ENCODE data around the gene GPATCH2. TPM values are rescaled to one million over a fixed set of nuclear protein-coding genes. Genes with fewer than 3 reads are reported as not detected.
"Not testable (repeated sequence)": the region's sequence is repeated elsewhere in the genome, so short reads cannot be mapped to it uniquely, and the experiment has no call there.

The GPATCH2 gene
- total RNA-seq, 2 experiments from 2014 or later, result 10.0 to 11.9 TPM

DNA sequence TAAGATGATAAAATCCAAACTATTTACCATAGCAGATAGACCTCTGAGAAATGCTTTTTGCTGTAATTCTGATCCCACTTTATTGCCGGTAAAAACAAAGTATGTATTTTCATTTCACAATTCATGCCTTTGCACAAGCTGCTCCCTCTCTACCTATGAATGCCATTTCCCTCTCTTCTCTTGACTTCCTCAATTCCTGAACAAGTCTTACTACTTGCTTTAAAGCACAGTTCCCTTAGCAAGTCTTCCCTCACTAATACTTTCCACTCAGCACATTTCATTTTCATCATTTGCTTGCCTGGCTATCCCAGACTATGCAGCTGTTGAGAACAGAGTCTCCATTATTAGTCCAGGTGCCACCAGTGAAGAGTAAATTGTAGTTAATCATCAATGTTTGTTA lies 13.8 kb downstream of the GPATCH2 start:
- no peak for ATAC-seq (ENCODE audit: low read depth)
- no peak for DNase-seq
- Mint-ChIP-seq H3K4me1 (peaks cover 4% of the 10 kb centered on the region), H3K9me3 (no peaks in the 10 kb centered on the region), H3K27me3 (no peaks in the 10 kb centered on the region), H3K4me3 (no peak overlapping the region), H3K36me3 (peaks cover 24% of the 10 kb centered on the region), H3K27ac (no peak overlapping the region)
- POLR2A ChIA-PET, result no interaction called here

DNA sequence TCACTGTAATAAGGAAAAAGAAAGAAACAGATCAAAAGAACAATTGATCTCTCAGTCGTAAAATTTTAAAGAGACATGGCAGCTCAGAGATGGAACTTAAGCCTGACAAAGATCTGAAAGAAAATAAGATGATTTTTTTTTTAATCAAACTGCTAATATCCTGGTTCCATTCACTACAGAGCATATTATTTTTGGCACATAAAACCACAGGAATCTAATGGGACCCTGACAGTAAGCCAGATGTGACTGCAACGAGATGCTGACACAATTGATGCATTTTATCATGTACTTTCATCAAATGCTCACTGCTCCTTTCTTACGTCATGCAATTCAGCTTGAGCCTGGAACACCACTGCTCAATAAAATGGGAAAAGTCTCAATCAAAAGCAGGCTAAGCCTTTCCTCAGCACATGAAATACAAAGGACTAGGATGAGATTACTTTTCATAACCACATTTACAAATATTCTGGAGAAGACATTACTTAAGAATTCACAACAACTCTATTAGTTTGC lies 16.6 kb downstream of the GPATCH2 start:
- Mint-ChIP-seq H3K27me3 (no peaks in the 10 kb centered on the region), H3K36me3 (peaks cover 18% of the 10 kb centered on the region)
- POLR2A ChIA-PET, result no interaction called here

DNA sequence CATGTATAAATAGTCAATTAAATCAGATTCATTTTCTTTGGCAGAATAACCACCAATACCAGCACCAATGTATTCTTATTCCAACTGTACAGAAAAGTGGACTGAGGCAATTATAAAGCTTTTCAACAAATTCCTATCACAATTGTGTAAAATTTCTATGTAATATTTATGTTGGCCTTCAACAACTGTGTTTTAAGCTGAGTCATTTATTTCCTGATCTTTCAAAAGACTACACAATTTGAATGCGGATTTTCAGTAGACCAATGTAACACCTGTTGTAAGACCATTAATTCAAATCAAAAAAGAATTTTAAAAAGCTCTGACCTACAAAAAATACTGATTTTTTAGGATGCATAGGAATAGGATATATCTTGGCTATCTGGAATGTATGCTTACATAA lies 25.5 kb downstream of the GPATCH2 start:
- ATAC-seq (ENCODE audit: low read depth), result no peak
- H3K9me3 Mint-ChIP-seq, result no peaks in the 10 kb centered on the region
- no peak overlapping the region for H3K27ac Mint-ChIP-seq
- H3K4me1 Mint-ChIP-seq, result no peaks in the 10 kb centered on the region
- DNase-seq, result no peak
- H3K27me3 Mint-ChIP-seq, result no peaks in the 10 kb centered on the region
- POLR2A ChIA-PET, result interaction anchor here (1.3 kb wide), 1 partner anchor 25 kb away, joined by 3 read pairs; the partner anchor contains the start of genes GPATCH2 and SPATA17
- H3K4me3 Mint-ChIP-seq, result no peak overlapping the region
- H3K36me3 Mint-ChIP-seq, result peaks cover 13% of the 10 kb centered on the region

More for the DNA sequence above, 16.6 kb downstream of the GPATCH2 start:
- ATAC-seq (ENCODE audit: low read depth) (no peak), DNase-seq (no peak)
- H3K4me1 Mint-ChIP-seq, result peaks cover 2% of the 10 kb centered on the region
- no peak overlapping the region for H3K27ac Mint-ChIP-seq
- no peak overlapping the region for H3K4me3 Mint-ChIP-seq
- H3K9me3 Mint-ChIP-seq, result no peaks in the 10 kb centered on the region

- Mint-ChIP-seq H3K4me3 (no peak overlapping the region), H3K4me1 (no peaks in the 10 kb centered on the region), H3K27me3 (no peaks in the 10 kb centered on the region), H3K36me3 (peaks cover 11% of the 10 kb centered on the region), H3K27ac (peak overlapping the region; percentile 9), H3K9me3 (no peaks in the 10 kb centered on the region)
- ATAC-seq (ENCODE audit: low read depth) (no peak), DNase-seq (no peak)
- POLR2A ChIA-PET, result no interaction called here
These were observed 28.5 kb downstream of the GPATCH2 start for GRCh38 chr1:217602380-217602779.

DNA sequence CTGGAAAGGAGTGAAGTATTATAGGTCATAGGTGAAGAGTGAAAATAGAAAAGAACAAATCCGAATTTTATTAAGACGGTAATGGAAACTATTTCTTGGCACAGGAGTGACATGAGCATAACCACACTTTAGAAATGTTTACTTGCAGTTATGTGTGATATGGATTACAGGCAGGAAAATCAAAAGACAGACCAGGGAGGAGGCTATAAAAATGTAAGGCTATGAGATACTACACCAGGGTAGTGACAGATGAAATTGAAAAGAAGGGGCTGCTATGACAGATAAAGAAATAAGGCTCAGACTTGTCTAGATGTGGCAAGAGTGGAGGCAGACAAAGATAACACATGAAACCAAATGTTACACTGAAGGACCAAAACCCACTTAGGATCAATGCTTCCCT lies 31.7 kb downstream of the GPATCH2 start:
- ATAC-seq (ENCODE audit: low read depth), result no peak
- Mint-ChIP-seq H3K9me3 (no peaks in the 10 kb centered on the region), H3K36me3 (peaks cover 5% of the 10 kb centered on the region), H3K4me1 (no peaks in the 10 kb centered on the region), H3K27ac (no peak overlapping the region), H3K27me3 (no peaks in the 10 kb centered on the region), H3K4me3 (no peak overlapping the region)
- DNase-seq, result no peak
- POLR2A ChIA-PET, result no interaction called here

- no peaks in the 10 kb centered on the region for H3K9me3 Mint-ChIP-seq
- H3K36me3 Mint-ChIP-seq, result peaks cover 3% of the 10 kb centered on the region
- POLR2A ChIA-PET, result no interaction called here
- H3K4me1 Mint-ChIP-seq, result no peaks in the 10 kb centered on the region
- no peak for ATAC-seq (ENCODE audit: low read depth)
- H3K27me3 Mint-ChIP-seq, result no peaks in the 10 kb centered on the region
- no peak for DNase-seq
- no peak overlapping the region for H3K4me3 Mint-ChIP-seq
- H3K27ac Mint-ChIP-seq, result no peak overlapping the region
These were observed 40.3 kb downstream of the GPATCH2 start for GRCh38 chr1:217590598-217590997.

GRCh38 chr1:217586586-217586985 lies 44.3 kb downstream of the GPATCH2 start:
- no peak overlapping the region for H3K4me3 Mint-ChIP-seq
- H3K4me1 Mint-ChIP-seq, result no peaks in the 10 kb centered on the region
- H3K27me3 Mint-ChIP-seq, result no peaks in the 10 kb centered on the region
- POLR2A ChIA-PET, result no interaction called here
- H3K36me3 Mint-ChIP-seq, result peaks cover 6% of the 10 kb centered on the region
- H3K27ac Mint-ChIP-seq, result no peak overlapping the region
- DNase-seq, result no peak
- ATAC-seq (ENCODE audit: low read depth), result no peak
- no peaks in the 10 kb centered on the region for H3K9me3 Mint-ChIP-seq

GRCh38 chr1:217585577-217585976 lies 45.3 kb downstream of the GPATCH2 start:
- H3K4me1 Mint-ChIP-seq, result no peaks in the 10 kb centered on the region
- peaks cover 6% of the 10 kb centered on the region for H3K36me3 Mint-ChIP-seq
- H3K27me3 Mint-ChIP-seq, result no peaks in the 10 kb centered on the region
- DNase-seq, result no peak
- POLR2A ChIA-PET, result no interaction called here
- H3K4me3 Mint-ChIP-seq, result no peak overlapping the region
- H3K27ac Mint-ChIP-seq, result no peak overlapping the region
- no peak for ATAC-seq (ENCODE audit: low read depth)
- no peaks in the 10 kb centered on the region for H3K9me3 Mint-ChIP-seq

DNA sequence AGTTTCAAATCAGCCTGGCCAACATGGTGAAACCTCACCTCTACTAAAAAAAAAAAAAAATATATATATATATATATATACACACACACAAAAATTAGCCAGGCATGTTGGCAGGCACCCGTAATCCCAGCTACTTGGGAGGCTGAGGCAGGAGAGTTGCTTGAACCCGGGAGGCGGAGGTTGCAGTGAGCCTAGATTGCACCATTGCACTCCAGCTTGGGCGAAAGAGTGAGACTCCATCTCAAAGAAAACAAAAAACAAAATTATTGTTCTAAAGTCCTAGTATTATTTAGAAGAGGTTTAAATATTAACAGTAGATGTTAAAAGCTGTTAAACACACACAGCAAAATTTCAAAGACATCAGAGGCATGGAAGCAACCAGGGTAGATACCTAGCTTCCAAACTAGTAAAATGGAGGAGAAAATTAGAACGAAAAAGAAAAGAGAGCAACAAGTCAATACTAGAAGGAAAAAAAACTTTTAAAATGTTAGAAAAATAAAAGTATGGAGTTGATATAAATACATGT lies 46.5 kb downstream of the GPATCH2 start:
- H3K27ac Mint-ChIP-seq; DNase-seq; H3K4me1 Mint-ChIP-seq; H3K36me3 Mint-ChIP-seq; H3K4me3 Mint-ChIP-seq; H3K27me3 Mint-ChIP-seq; ATAC-seq (ENCODE audit: low read depth); POLR2A ChIA-PET; H3K9me3 Mint-ChIP-seq: not testable (repeated sequence)

DNA sequence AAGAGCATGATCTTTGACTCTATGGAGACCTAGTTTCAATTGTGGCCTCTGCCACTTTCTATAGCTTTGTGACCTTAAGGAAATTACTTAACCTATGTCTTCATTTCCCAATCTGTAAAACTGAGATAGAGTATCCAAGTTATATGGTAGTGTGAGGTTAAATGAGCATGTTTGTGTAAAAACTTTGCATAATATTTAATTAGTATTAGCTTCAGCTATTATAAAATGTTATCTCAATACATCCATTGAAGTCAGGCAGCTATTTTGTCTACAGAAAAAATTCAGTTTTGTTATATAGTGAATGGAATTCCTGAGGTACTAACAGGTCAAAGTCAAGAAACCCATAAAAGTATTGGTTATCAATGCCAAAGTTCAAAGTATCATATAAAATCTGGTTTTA lies 53.6 kb downstream of the GPATCH2 start:
- POLR2A ChIA-PET, result no interaction called here
- Mint-ChIP-seq H3K27me3 (no peaks in the 10 kb centered on the region), H3K9me3 (no peaks in the 10 kb centered on the region), H3K4me3 (no peak overlapping the region), H3K4me1 (no peaks in the 10 kb centered on the region), H3K36me3 (peaks cover 4% of the 10 kb centered on the region), H3K27ac (no peak overlapping the region)
- ATAC-seq (ENCODE audit: low read depth) (no peak), DNase-seq (no peak)

DNA sequence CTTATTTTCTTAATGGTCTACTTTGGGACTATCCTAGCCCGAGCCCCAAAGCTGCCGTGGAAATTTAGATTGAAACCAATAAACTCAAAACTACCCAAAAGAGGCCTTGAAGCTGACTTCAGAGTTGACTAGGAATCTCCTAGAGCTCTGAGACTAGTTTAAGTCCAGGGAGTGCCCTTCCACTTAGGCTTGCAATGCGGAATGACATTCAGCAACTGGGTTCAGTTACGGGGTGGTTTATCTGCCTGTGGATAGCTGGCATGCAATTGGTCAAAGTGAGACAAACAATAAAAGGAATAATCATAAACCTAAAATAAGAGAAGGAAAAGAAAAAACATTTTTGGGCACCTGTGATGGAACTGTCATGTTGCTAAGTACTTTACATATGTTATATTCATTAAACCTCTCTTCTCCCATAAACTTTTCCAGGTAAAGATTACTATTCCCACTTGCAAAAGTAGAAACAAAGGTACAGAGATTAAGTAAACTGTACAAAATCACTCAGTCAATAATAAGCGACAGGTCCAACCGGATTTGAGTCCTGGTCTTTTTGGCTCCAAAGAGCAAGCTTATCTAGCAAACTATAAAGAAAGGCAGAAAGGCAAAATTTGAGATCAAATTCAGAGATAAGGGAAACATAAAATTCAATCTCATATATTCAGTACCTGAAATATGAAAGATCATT lies 56.5 kb downstream of the GPATCH2 start:
- ATAC-seq (ENCODE audit: low read depth) (no peak), DNase-seq (no peak)
- no peak overlapping the region for H3K27ac Mint-ChIP-seq
- H3K4me1 Mint-ChIP-seq, result no peaks in the 10 kb centered on the region
- no peaks in the 10 kb centered on the region for H3K9me3 Mint-ChIP-seq
- no peaks in the 10 kb centered on the region for H3K36me3 Mint-ChIP-seq
- POLR2A ChIA-PET, result no interaction called here
- H3K4me3 Mint-ChIP-seq, result no peak overlapping the region
- no peaks in the 10 kb centered on the region for H3K27me3 Mint-ChIP-seq

GRCh38 chr1:217569021-217569420 lies 61.9 kb downstream of the GPATCH2 start:
- Mint-ChIP-seq H3K9me3 (no peaks in the 10 kb centered on the region), H3K4me3 (no peak overlapping the region), H3K36me3 (no peaks in the 10 kb centered on the region), H3K4me1 (no peaks in the 10 kb centered on the region), H3K27ac (no peak overlapping the region), H3K27me3 (no peaks in the 10 kb centered on the region)
- DNase-seq, result no peak
- POLR2A ChIA-PET, result no interaction called here
- no peak for ATAC-seq (ENCODE audit: low read depth)

DNA sequence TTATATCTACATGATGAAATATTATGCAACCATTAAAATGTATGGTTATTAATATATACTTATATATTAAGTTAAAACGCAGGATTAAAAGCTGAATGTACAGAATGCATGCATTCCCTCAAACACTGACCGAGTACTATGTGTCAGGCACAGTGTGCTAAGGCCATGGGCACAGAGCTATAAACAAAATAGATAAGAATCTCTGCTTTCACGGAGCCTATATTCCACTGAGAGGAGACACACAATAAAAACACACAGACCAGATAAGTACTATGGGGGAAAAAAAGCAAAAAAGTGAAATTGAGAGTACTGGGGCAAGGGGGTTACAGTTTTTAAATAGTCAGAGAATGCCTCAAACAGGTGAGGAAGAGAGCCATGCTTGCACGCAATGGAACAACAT lies 62.7 kb downstream of the GPATCH2 start:
- DNase-seq (no peak), ATAC-seq (ENCODE audit: low read depth) (no peak)
- Mint-ChIP-seq H3K9me3 (no peaks in the 10 kb centered on the region), H3K4me1 (no peaks in the 10 kb centered on the region), H3K27me3 (no peaks in the 10 kb centered on the region), H3K4me3 (no peak overlapping the region), H3K27ac (peak overlapping the region; percentile 1), H3K36me3 (no peaks in the 10 kb centered on the region)
- POLR2A ChIA-PET, result no interaction called here

DNA sequence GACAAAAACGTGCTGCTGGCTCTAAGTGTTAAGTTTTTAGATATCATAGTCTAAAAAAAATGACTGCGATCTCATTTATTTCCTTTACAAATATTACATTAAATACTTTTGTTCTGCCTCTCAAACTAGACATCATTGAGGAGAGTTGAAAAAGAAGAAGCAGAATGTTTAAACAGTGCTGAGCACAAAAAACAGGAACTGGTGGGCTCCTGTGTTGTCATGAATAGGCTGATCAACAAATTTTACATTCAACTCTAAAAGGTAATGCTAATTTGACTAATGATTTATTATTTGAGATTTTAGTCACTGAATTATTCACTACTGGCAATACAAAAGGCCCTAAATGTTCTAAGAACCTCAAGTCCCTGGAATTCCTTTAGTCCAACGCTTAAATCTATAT lies 66.1 kb downstream of the GPATCH2 start:
- Mint-ChIP-seq H3K4me1 (no peaks in the 10 kb centered on the region), H3K27me3 (no peaks in the 10 kb centered on the region), H3K9me3 (peaks cover 3% of the 10 kb centered on the region), H3K27ac (no peak overlapping the region), H3K4me3 (no peak overlapping the region), H3K36me3 (peaks cover 2% of the 10 kb centered on the region)
- DNase-seq (no peak), ATAC-seq (ENCODE audit: low read depth) (no peak)
- POLR2A ChIA-PET, result no interaction called here

Data from activated naive CD8-positive, alpha-beta T cell treated with anti-CD3 and anti-CD28 coated beads, Interleukin-2, amount 10 ng/mL, durations not matched to agents 7 days and 5 days (primary cell).